Measurements from ENCODE around the gene CES1.

GRCh38 chr16:55820615-55821014 is 12.3 kb downstream of the CES1 start:
- TF ChIP-seq CTCF (IDR thresholded peaks at IDR 0.05) (no peak), POLR2A (IDR thresholded peaks at IDR 0.05) (no peak), EP300 (IDR thresholded peaks at IDR 0.05) (no peak)

Measured in ovary (tissue), 3 donors.